Activated gamma-delta T cell treated with anti-CD3 and anti-CD28 coated beads, Interleukin-2, amount 50 U/mL, for 16 hours (primary cell): ENCODE measurements around the gene HAO2.
"Not testable (repeated sequence)": the region's sequence is repeated elsewhere in the genome, so short reads cannot be mapped to it uniquely, and the experiment has no call there.

Experiments used
- DNase-seq: peaks from one replicate; pipeline ENCODE4 v3.0.0-alpha.2; 2020; ENCODE audit warnings: low read depth

HAO2 gene

GRCh38 chr1:119368554-119368953 lies at the start of gene HAO2:
Gene HAO2 (plus strand): TSS chr1:119368785. CDS start chr1:119381086, 12,301 bp downstream.
- DNase-seq, result no peak

GRCh38 chr1:119320100-119320499 lies 48.5 kb upstream of the HAO2 start:
- DNase-seq, result no peak

- no peak for DNase-seq
Observed at GRCh38 chr1:119321666-119322419, 46.7 kb upstream of the HAO2 start.

GRCh38 chr1:119323216-119323982 lies 45.2 kb upstream of the HAO2 start:
- DNase-seq, result no peak

GRCh38 chr1:119324198-119324597 lies 44.4 kb upstream of the HAO2 start:
- no peak for DNase-seq

DNA sequence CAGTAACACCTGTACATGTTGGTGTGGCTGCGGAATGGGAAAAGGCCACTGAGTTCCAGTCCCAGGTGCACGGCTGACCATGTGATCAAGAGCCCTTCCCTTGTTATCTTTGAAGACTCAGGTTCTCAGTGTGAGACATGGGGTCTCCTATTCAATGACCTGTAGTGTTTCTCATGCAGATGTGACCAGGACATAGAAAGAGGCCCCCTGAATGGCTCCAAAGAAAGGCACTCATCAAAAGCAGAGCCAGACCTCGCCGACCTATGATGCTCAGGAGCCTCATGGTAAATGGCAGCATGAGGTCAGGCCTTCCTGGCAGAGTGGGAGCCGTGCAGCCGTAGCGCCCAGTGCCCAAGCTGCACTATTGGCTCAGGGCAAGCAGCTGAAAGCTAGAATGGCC lies 42.3 kb upstream of the HAO2 start:
- no peak for DNase-seq

DNA sequence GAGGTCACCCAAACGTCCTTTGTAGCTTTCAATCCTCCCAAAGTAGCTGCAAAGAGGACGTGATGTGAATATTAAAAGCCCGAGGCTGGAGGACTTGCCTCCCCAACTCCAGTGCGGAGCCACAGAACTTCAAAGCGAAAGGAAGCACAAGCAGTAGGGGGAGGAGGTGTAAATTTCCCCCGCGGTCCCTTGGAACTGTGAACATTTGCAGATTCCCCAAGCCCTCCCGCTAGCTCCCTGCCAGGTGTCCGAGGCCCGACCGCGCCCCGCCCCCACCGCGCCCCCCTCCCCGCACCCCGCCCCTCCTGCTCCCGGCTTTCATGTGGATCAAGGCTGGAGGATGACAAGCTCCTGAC lies 41.5 kb upstream of the HAO2 start:
- no peak for DNase-seq

GRCh38 chr1:119327450-119328155 lies 41.0 kb upstream of the HAO2 start:
- DNase-seq, result no peak

- DNase-seq, result no peak
Observed at GRCh38 chr1:119329541-119330461, 38.8 kb upstream of the HAO2 start.

GRCh38 chr1:119330466-119331189 lies 38.0 kb upstream of the HAO2 start:
- DNase-seq, result no peak

GRCh38 chr1:119331190-119331515 lies 37.4 kb upstream of the HAO2 start:
- no peak for DNase-seq

- DNase-seq, result no peak
Observed at GRCh38 chr1:119331915-119332314, 36.7 kb upstream of the HAO2 start.

DNA sequence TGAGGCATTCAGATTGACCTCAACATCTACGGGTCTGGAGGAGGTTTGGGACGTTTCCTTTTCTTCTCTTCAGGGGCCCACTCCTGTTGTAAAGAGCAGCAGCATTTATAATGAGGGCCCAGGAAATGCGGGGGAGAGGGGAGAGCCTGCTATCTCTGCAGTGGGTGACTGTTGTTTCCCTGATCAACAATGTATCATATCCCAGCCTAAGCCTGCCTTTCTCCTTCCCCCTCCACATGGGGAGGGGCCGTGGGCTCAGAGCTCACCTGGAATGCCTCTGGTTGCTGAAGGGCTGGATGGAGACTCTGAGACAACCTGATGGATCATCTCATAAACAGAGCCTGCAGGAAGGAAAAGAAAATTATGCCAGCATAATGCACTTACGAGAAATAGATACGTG lies 36.0 kb upstream of the HAO2 start:
- no peak for DNase-seq

GRCh38 chr1:119333163-119333896 lies 35.3 kb upstream of the HAO2 start:
- no peak for DNase-seq

GRCh38 chr1:119333897-119334250 lies 34.7 kb upstream of the HAO2 start:
- not testable (repeated sequence) for DNase-seq

- no peak for DNase-seq
Observed at GRCh38 chr1:119336848-119337247, 31.7 kb upstream of the HAO2 start.

- DNase-seq, result no peak
Observed at GRCh38 chr1:119338004-119338403, 30.6 kb upstream of the HAO2 start.

GRCh38 chr1:119338757-119339156 lies 29.8 kb upstream of the HAO2 start:
- no peak for DNase-seq

DNA sequence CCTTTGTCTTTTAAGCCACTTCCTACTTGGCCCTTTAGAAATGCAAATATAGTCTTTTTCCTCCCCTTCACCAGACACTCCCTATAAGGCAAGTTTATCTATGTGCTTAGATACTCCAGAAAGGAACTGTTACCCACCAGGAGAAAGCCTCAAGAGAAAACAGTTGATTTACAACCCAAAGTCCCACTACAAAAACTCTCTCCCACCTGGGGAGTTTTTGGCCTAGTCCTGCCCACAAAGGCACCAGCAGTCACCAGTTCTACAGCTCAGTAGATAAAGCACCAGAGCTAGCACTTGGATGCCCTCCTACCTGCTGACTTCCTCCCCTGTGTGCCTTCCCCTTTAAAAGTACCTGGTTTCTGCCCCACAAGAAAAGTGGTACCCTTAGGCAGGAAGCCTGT lies 27.7 kb upstream of the HAO2 start:
- DNase-seq, result no peak

DNA sequence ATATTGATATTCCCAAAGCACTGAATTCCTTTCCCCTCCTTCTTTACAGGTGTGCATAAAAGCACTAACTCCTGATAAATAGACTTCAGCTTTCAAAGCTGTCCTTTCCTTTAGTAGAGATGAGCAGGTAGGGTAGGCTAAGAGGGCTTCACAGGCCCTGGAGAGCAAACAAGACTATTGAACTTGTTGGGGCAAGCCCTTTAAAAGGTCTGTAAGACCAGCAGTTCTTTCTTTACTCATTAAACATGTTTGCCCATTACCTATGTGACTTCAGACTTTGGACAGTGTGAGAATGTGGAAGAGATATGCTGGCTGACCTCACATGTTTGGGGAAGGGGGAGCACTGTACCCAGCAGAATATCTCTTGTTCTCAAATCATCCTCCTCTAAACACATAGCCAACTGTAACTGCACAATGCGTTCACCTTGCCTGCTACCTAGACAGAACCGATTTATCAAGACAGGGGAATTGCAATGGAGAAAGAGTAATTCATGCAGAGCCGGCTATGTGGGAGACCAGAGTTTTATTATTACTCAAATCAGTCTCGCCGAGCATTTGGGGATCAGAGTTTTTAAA lies 27.1 kb upstream of the HAO2 start:
- DNase-seq, result no peak
